Kidney (tissue), 14 donors: Measurements from ENCODE around the gene CCDC180. TPM values are rescaled to one million over a fixed set of nuclear protein-coding genes. Genes with fewer than 3 reads are reported as not detected.

Source experiments
- DNase-seq, 5 donors: peaks; one replicate each; pipeline ENCODE4 v3.0.0-alpha.2; 2013 to 2020
- FAIRE-seq: peaks from 2 replicates; lab custom pipeline; 2012; peaks lifted over from hg19 to GRCh38; lab: Jason Lieb, UNC
- H3K27ac ChIP-seq, 2 donors: one replicate each; pipeline ENCODE4 v1.7.0; 2013; ENCODE audit warnings: low read depth in 2 of 2, low read length in 2 of 2, inconsistent platforms in 1 of 2
- H3K27me3 ChIP-seq: one replicate; pipeline ENCODE4 v1.7.1; 2013; ENCODE audit warnings: low read length, inconsistent platforms; ENCODE audit not compliant: control insufficient read depth, insufficient read depth
- H3K36me3 ChIP-seq, 3 donors: one replicate each; pipeline versions ENCODE4 v1.7.0 to v1.7.1; 2013; ENCODE audit warnings: low read length in 3 of 3, control low read depth in 1 of 3, inconsistent platforms in 1 of 3; ENCODE audit not compliant: insufficient read depth in 3 of 3, control insufficient read depth in 2 of 3
- H3K4me1 ChIP-seq, 3 donors: one replicate each; pipeline versions ENCODE4 v1.7.0 to v1.7.1; 2013; ENCODE audit warnings: low read length in 3 of 3, inconsistent platforms in 1 of 3, low read depth in 1 of 3; ENCODE audit not compliant: control insufficient read depth in 2 of 3, insufficient read depth in 2 of 3
- H3K4me3 ChIP-seq, 3 donors: one replicate each; pipeline versions ENCODE4 v1.7.0 to v1.8.1; 2013; ENCODE audit warnings: low read length in 3 of 3, control low read depth in 1 of 3, inconsistent platforms in 1 of 3
- H3K9ac ChIP-seq, 3 donors: one replicate each; pipeline versions ENCODE4 v1.7.0 to v1.7.1; 2013; ENCODE audit warnings: low read length in 3 of 3, control low read depth in 1 of 3, inconsistent platforms in 1 of 3
- H3K9me3 ChIP-seq, 3 donors: one replicate each; pipeline versions ENCODE4 v1.7.0 to v1.7.1; 2013; ENCODE audit warnings: low read length in 3 of 3, control low read depth in 1 of 3, inconsistent platforms in 1 of 3; ENCODE audit not compliant: control insufficient read depth in 2 of 3, insufficient read depth in 1 of 3
- intact Hi-C: fragments of 100-400 bp; cut with DNase I; formaldehyde crosslinking; loops from one replicate; pipeline ENCODE4 v1.11.1; 2022
- polyA plus RNA-seq: library from polyadenylated mRNA; stranded (reverse); fragments of 350-450 nt; fragmentation: Illumina TruSeq; extraction: RNeasy Lipid Tissue Mini Kit (QIAGEN cat#74804); gene quantifications from one replicate; pipeline ENCODE4 v1.2.3, GENCODE V29; 2014; ENCODE audit warnings: low read depth, low replicate concordance; ENCODE audit not compliant: insufficient read depth
- total RNA-seq: library from RNA; stranded (reverse); fragmentation: NEBNext Ultra II Directional; extraction: Animal tissue kit (Norgen Biotek cat#: 25700); gene quantifications from one replicate; pipeline ENCODE4 v1.2.1, GENCODE V29; 2021
- TF ChIP-seq, protein P1 (sequence below): IDR thresholded peaks from 3 replicates; pipeline ENCODE4 v1.5.1; 2012; ENCODE audit warnings: mild to moderate bottlenecking, moderate library complexity, borderline replicate concordance; ENCODE audit not compliant: insufficient read depth; ENCODE audit errors: extremely low read depth
- donor health status: control.
- donor health status: control.
- donor health status: control.
- donor health status: control.
- donor health status: control.
- donor health status: DM: yes; HTN: yes; CAD: no.
- donor health status: Normal renal cell carcinoma (clear cell type).

Gene CCDC180
- total and polyA plus RNA-seq, 2 donors from 2014 or later = 3.8 to 8.8 TPM

DNA sequence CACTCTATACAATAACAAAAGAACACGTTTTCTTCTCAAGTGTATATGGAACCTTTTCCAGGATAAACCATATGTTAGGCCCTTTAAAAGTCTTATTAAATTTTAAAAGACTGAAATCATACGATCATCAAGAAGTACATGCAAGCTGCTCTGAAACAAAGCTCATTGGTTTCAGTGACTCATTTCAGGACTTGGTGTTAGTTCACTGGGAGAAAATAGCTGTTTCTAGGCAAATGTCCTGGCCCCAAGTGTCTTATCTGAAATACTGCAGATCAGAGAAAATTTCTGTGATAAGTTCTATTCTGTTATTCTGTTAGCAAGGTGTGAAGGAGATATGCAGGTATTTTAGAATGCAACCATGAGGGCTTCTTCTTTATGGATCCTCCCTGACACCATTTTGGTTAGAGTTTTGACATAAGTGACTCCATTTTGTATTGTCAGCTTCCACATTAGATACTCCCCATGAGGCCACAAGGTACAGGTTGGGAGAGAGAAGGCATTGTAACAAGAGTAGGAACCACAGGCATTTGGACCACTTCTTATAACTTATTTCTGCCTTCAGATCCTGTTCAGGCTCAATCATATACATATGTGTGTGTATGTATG lies 7.5 kb upstream of the CCDC180 start:
- Histone ChIP-seq H3K9me3 (no peaks in the 10 kb centered on the region), H3K27ac (no peak overlapping the region), H3K4me3 (no peak overlapping the region), H3K4me1 (no peaks in the 10 kb centered on the region), H3K9ac (no peak overlapping the region), H3K36me3 (no peaks in the 10 kb centered on the region), H3K27me3 (no peaks in the 10 kb centered on the region)
- intact Hi-C loops = no loop called here
- DNase-seq = no peak
- no peak for FAIRE-seq
- TF ChIP-seq, protein P1, sequence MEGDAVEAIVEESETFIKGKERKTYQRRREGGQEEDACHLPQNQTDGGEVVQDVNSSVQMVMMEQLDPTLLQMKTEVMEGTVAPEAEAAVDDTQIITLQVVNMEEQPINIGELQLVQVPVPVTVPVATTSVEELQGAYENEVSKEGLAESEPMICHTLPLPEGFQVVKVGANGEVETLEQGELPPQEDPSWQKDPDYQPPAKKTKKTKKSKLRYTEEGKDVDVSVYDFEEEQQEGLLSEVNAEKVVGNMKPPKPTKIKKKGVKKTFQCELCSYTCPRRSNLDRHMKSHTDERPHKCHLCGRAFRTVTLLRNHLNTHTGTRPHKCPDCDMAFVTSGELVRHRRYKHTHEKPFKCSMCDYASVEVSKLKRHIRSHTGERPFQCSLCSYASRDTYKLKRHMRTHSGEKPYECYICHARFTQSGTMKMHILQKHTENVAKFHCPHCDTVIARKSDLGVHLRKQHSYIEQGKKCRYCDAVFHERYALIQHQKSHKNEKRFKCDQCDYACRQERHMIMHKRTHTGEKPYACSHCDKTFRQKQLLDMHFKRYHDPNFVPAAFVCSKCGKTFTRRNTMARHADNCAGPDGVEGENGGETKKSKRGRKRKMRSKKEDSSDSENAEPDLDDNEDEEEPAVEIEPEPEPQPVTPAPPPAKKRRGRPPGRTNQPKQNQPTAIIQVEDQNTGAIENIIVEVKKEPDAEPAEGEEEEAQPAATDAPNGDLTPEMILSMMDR = no peak

DNA sequence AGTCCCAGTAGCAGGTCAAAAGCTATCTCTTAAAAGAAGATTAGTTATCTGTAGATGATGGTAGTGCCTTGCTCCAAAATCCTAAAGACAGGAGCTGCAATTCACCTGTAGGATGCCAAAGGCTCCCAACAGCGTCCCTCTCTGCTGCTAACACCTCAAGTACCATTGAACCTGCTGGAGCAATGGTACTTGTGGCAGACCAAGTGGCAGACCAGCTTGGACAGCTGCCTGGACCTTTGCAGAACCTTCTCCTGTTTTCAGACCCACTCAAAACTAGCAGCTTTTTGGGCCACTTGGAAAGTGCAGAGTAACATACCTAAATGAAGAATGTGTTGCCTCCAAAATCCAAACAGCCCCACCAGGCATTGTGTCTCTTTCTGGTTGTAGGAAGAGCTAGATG lies 6.9 kb upstream of the CCDC180 start:
- intact Hi-C loops = no loop called here
- Histone ChIP-seq H3K36me3 (no peaks in the 10 kb centered on the region), H3K27ac (no peak overlapping the region), H3K9ac (no peak overlapping the region), H3K27me3 (no peaks in the 10 kb centered on the region), H3K4me1 (no peaks in the 10 kb centered on the region), H3K4me3 (no peak overlapping the region), H3K9me3 (no peaks in the 10 kb centered on the region)
- TF ChIP-seq, protein P1 = no peak
- DNase-seq (no peak), FAIRE-seq (no peak)

DNA sequence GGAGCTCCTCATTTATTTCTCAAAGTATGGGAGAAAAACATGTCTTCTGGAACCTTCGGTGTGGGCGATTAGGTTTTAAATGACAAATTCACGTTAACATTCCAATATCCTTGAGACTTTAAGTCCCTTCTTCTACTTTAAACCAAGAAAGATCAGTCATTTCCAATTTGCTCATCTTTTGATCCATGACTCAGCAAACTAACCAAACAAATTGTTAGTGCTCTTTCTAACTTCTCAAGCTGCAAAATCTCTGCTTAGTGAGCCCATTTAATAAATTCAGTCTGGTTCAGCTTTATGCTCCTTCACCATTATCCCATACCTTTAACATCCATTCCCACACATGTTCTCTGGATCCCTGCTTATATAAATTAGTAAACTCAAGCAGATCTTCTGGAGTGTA lies 5.5 kb upstream of the CCDC180 start:
- intact Hi-C loops = no loop called here
- H3K9me3 ChIP-seq = no peaks in the 10 kb centered on the region

More for the DNA sequence above, 5.5 kb upstream of the CCDC180 start:
- Histone ChIP-seq H3K9ac (no peak overlapping the region), H3K27me3 (no peaks in the 10 kb centered on the region), H3K4me3 (no peak overlapping the region), H3K4me1 (peaks cover 0 to 2% (median 0%) of the 10 kb centered on the region in 3 donors), H3K36me3 (no peaks in the 10 kb centered on the region), H3K27ac (no peak overlapping the region)
- TF ChIP-seq, protein P1 = no peak
- no peak for FAIRE-seq
- no peak for DNase-seq
